BLaER1 treated with 17β-estradiol and CSF1 and Interleukin-3, amounts not matched to agents 10 nM and 100 nM (cell line): ENCODE measurements around the gene TUBB6.
A peak's percentile ranks its signal among the peaks of the same experiment; 100 is the strongest.

Experiments
- H3K27ac ChIP-seq, 11 experiments: shearing (Covaris generic); formaldehyde crosslinking; 2 replicates each; pipeline ENCODE4 v1.8.1; 2022
- H3K27me3 ChIP-seq, 11 experiments: shearing (Covaris generic); formaldehyde crosslinking; 2 replicates each; pipeline ENCODE4 v1.8.1; 2022
- H3K36me3 ChIP-seq, 11 experiments: shearing (Covaris generic); formaldehyde crosslinking; 2 replicates each; pipeline ENCODE4 v1.8.1; 2022
- H3K4me1 ChIP-seq, 10 experiments: shearing (Covaris generic); formaldehyde crosslinking; 2 replicates each; pipeline ENCODE4 v1.8.1; 2022
- H3K4me2 ChIP-seq, 11 experiments: shearing (Covaris generic); formaldehyde crosslinking; 2 replicates each; pipeline ENCODE4 v1.8.1; 2022
- H3K4me3 ChIP-seq, 10 experiments: shearing (Covaris generic); formaldehyde crosslinking; 2 replicates each; pipeline ENCODE4 v1.8.1; 2022
- H3K9ac ChIP-seq, 11 experiments: shearing (Covaris generic); formaldehyde crosslinking; 2 replicates each; pipeline ENCODE4 v1.8.1; 2022
- H3K9me3 ChIP-seq, 11 experiments: shearing (Covaris generic); formaldehyde crosslinking; replicated peaks in 1 of 11; 2 replicates each; pipeline ENCODE4 v1.8.1; 2022
- H4K20me1 ChIP-seq, 11 experiments: shearing (Covaris generic); formaldehyde crosslinking; 2 replicates each; pipeline ENCODE4 v1.8.1; 2022
- Cebpa-rat ChIP-seq, 11 experiments: shearing (Covaris generic); IDR thresholded peaks; 2 replicates each; pipeline ENCODE4 v1.8.1; 2022

Gene TUBB6

GRCh38 chr18:12315911-12316310 is 7.9 kb downstream of the TUBB6 start:
- Histone ChIP-seq H3K27me3 (no peaks in the 10 kb centered on the region), H3K4me2 (peak overlapping the region; percentile 68 to 97 (median 83)), H3K36me3 (peaks cover 63 to 95% (median 82%) of the 10 kb centered on the region in 11 experiments), H4K20me1 (peaks cover 59 to 95% (median 81%) of the 10 kb centered on the region in 11 experiments), H3K9ac (peak overlapping the region in 10 of 11 experiments; percentile 2 to 67 (median 37); a peak in 10 of 22 replicates), H3K27ac (peak overlapping the region in 10 of 11 experiments; percentile 33 to 90 (median 42); a peak in 16 of 22 replicates), H3K4me3 (peak overlapping the region in 5 of 10 experiments; percentile 0 to 34 (median 18); a peak in 7 of 20 replicates), H3K9me3 (peaks cover 8 to 19% (median 18%) of the 10 kb centered on the region in 11 experiments), H3K4me1 (peaks cover 80 to 98% (median 85%) of the 10 kb centered on the region in 10 experiments)
- no peak for TF ChIP-seq Cebpa-rat (IDR thresholded peaks at IDR 0.05)

GRCh38 chr18:12317664-12318333 is 9.8 kb downstream of the TUBB6 start:
- peaks cover 71 to 100% (median 99%) of the 10 kb centered on the region in 11 experiments for H4K20me1 ChIP-seq
- peaks cover 0 to under 1% (median 0%) of the 10 kb centered on the region in 11 experiments; a peak in 1 of 22 replicates for H3K9me3 ChIP-seq
- peak overlapping the region; percentile 34 to 75 (median 52) for H3K9ac ChIP-seq
- peak overlapping the region in 4 of 10 experiments; percentile 17 to 34 (median 28); a peak in 5 of 20 replicates for H3K4me3 ChIP-seq
- peaks cover 55 to 95% (median 78%) of the 10 kb centered on the region in 11 experiments; a peak in 21 of 22 replicates for H3K36me3 ChIP-seq
- no peak for TF ChIP-seq Cebpa-rat (IDR thresholded peaks at IDR 0.05)
- peak overlapping the region; percentile 68 to 97 (median 85) for H3K4me2 ChIP-seq
- no peaks in the 10 kb centered on the region for H3K27me3 ChIP-seq
- H3K27ac ChIP-seq, result peak overlapping the region; percentile 43 to 90 (median 65); a peak in 21 of 22 replicates
- peaks cover 73 to 92% (median 88%) of the 10 kb centered on the region in 10 experiments for H3K4me1 ChIP-seq

- Histone ChIP-seq H3K4me3 (peak overlapping the region in 5 of 10 experiments; percentile 4 to 34 (median 23); a peak in 7 of 20 replicates), H3K27me3 (no peaks in the 10 kb centered on the region), H3K4me2 (peak overlapping the region; percentile 68 to 97 (median 85)), H3K4me1 (peaks cover 68 to 87% (median 83%) of the 10 kb centered on the region in 10 experiments), H3K36me3 (peaks cover 55 to 95% (median 78%) of the 10 kb centered on the region in 11 experiments), H4K20me1 (peaks cover 69 to 100% (median 99%) of the 10 kb centered on the region in 11 experiments), H3K9me3 (no peaks in the 10 kb centered on the region), H3K27ac (peak overlapping the region; percentile 43 to 90 (median 65); a peak in 21 of 22 replicates), H3K9ac (peak overlapping the region; percentile 34 to 75 (median 52); a peak in 21 of 22 replicates)
- TF ChIP-seq Cebpa-rat (IDR thresholded peaks at IDR 0.05), result no peak
Measured at GRCh38 chr18:12318334-12318697, 10.3 kb downstream of the TUBB6 start.

GRCh38 chr18:12318857-12319256 is 10.8 kb downstream of the TUBB6 start:
- Histone ChIP-seq H3K4me3 (peak overlapping the region in 3 of 10 experiments; percentile 4 to 23 (median 17); a peak in 2 of 20 replicates), H3K27ac (peak overlapping the region in 10 of 11 experiments; percentile 47 to 90 (median 68); a peak in 16 of 22 replicates), H3K27me3 (no peaks in the 10 kb centered on the region), H3K4me2 (peak overlapping the region; percentile 68 to 97 (median 85)), H3K4me1 (peaks cover 63 to 82% (median 77%) of the 10 kb centered on the region in 10 experiments), H3K9me3 (no peaks in the 10 kb centered on the region), H3K9ac (peak overlapping the region in 10 of 11 experiments; percentile 34 to 75 (median 52); a peak in 16 of 22 replicates), H3K36me3 (peaks cover 55 to 95% (median 78%) of the 10 kb centered on the region in 11 experiments), H4K20me1 (peaks cover 67 to 100% (median 99%) of the 10 kb centered on the region in 11 experiments)
- TF ChIP-seq Cebpa-rat (IDR thresholded peaks at IDR 0.05), result no peak

GRCh38 chr18:12321333-12321732 is 13.3 kb downstream of the TUBB6 start:
- Histone ChIP-seq H4K20me1 (peaks cover 73 to 100% (median 99%) of the 10 kb centered on the region in 11 experiments), H3K9ac (peak overlapping the region in 4 of 11 experiments; percentile 4 to 23 (median 16); a peak in 1 of 22 replicates), H3K27ac (no peak overlapping the region), H3K4me1 (peaks cover 38 to 57% (median 53%) of the 10 kb centered on the region in 10 experiments), H3K36me3 (peaks cover 60 to 95% (median 88%) of the 10 kb centered on the region in 11 experiments), H3K27me3 (no peaks in the 10 kb centered on the region), H3K4me2 (peak overlapping the region in 8 of 11 experiments; percentile 32 to 93 (median 75); a peak in 16 of 22 replicates), H3K9me3 (peaks cover 0 to 11% (median 0%) of the 10 kb centered on the region in 11 experiments; a peak in 1 of 22 replicates), H3K4me3 (no peak overlapping the region)
- no peak for TF ChIP-seq Cebpa-rat (IDR thresholded peaks at IDR 0.05)

GRCh38 chr18:12324991-12325725 is 17.1 kb downstream of the TUBB6 start:
- peaks cover 0 to 11% (median 0%) of the 10 kb centered on the region in 11 experiments; a peak in 1 of 22 replicates for H3K9me3 ChIP-seq
- no peak overlapping the region for H3K4me2 ChIP-seq
- H3K4me1 ChIP-seq, result peaks cover 12 to 36% (median 26%) of the 10 kb centered on the region in 10 experiments; a peak in 19 of 20 replicates
- no peak overlapping the region for H3K27ac ChIP-seq
- H3K36me3 ChIP-seq, result peaks cover 89 to 100% (median 98%) of the 10 kb centered on the region in 11 experiments
- no peak for TF ChIP-seq Cebpa-rat (IDR thresholded peaks at IDR 0.05)
- no peak overlapping the region for H3K9ac ChIP-seq
- peaks cover 75 to 100% (median 99%) of the 10 kb centered on the region in 11 experiments for H4K20me1 ChIP-seq
- no peak overlapping the region for H3K4me3 ChIP-seq
- H3K27me3 ChIP-seq, result no peaks in the 10 kb centered on the region

GRCh38 chr18:12325726-12326245 is 17.7 kb downstream of the TUBB6 start:
- peaks cover 70 to 100% (median 99%) of the 10 kb centered on the region in 11 experiments for H4K20me1 ChIP-seq
- no peak overlapping the region for H3K4me2 ChIP-seq
- H3K9ac ChIP-seq, result no peak overlapping the region
- TF ChIP-seq Cebpa-rat (IDR thresholded peaks at IDR 0.05), result no peak
- H3K27ac ChIP-seq, result no peak overlapping the region
- no peaks in the 10 kb centered on the region for H3K27me3 ChIP-seq
- H3K4me1 ChIP-seq, result peaks cover 6 to 30% (median 20%) of the 10 kb centered on the region in 10 experiments; a peak in 19 of 20 replicates
- H3K4me3 ChIP-seq, result no peak overlapping the region
- H3K9me3 ChIP-seq, result peaks cover 0 to 11% (median 0%) of the 10 kb centered on the region in 11 experiments; a peak in 1 of 22 replicates
- H3K36me3 ChIP-seq, result peaks cover 89 to 100% (median 98%) of the 10 kb centered on the region in 11 experiments
